GM21717 (cell line): ENCODE measurements around the gene ZNF385D.

ENCODE experiments used
- ATAC-seq: cut with Tn5 transposase; IDR thresholded peaks from one replicate; pipeline ENCODE4 v1.9.1; 2021; ENCODE audit warnings: mild to moderate bottlenecking, moderate library complexity; ENCODE audit not compliant: unreplicated experiment

Gene ZNF385D

DNA sequence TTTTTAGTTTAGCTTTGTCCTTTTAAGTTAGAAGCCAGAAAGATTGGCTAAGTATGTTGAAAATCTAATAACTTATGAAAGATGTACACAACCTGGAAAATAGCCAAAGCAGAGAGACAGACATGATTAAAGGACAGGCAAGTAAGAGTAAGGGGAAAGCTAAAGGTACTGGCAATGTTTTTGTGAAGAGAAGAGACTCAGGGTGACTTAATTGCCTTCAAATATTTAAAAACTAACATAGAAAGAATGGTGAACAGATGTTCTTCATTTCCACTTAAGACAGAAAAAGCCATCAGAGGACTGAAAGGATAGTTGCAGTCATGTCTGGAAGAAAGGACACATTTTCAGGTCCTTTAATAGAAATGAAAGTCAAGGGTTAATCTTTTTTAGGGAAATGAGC, 68.8 kb downstream of the ZNF385D start:
- ATAC-seq, result no peak

DNA sequence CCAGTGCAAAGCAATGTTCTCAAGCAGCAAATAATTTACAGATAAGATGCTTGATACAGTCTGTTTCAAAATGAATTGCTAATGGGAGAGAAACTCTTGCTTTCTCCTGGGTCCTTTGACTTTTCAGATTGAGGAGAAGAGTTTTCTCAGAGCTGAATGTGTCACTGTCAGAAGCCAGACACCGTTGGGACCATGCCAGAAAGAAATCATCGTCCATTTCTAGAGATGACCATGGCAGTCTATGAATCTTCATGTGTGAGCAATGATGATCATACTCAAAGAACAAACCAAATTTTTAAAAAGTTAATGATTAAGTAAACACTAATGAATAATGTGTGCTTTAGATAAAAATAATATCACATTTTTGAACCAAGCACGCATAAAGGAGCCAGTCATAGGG, 77.6 kb downstream of the ZNF385D start:
- no peak for ATAC-seq

DNA sequence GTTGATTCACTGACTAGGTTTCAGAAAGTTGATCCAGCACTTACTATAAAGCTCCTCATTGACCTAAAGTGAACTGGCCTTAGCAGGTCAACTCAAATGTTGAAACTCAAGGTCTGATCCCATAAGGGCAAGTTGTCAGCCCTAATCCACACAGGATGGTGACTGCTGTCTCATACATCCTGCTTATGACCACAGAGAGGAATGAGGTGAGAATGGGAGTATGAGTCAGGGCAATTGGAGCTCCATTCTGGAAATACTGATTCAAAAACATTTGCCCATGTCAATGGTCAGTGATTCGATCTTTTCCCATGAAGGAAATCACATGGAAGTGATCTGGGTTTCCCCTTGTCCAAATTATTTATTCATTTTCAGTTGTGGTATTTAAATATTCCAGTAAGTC, 78.7 kb downstream of the ZNF385D start:
- ATAC-seq, result no peak

DNA sequence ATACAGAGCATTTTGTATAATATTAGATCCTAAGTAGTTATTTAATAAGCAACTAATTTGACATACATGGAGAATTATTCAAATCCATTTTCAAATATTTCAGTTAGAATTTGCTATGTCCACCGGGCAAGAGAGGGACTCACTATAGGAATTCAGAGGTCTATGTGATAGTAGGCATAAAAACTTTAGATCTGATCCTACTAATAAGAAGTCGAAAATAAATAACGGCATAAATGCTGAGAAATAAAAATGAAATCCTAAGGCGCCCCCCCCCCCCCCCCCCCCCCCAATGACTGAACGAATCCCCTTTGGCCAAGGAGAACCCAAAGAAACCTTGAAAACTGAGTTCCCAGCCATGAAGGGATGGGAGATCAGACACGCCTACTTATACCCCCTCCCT, 80.6 kb downstream of the ZNF385D start:
- ATAC-seq, result no peak

DNA sequence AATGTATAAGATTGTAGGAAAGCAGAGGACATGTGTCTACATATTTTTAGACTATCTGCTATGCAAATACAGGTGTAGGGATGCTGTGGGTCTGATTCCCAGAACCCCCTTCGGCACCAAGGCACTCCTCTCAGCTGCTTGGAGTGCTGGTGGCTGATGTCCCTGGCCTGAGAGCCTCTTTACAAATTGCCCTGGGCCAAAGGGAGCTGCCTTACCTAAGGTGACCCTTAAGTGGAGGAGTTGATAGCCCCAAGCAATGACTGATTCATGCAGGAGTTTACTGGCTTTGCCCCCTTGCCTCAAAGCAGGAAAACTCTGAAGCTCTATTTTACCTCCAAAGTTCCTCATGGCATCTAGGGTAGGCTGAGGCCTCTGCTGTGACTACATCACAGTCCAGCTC, 83.0 kb downstream of the ZNF385D start:
- ATAC-seq, result no peak

DNA sequence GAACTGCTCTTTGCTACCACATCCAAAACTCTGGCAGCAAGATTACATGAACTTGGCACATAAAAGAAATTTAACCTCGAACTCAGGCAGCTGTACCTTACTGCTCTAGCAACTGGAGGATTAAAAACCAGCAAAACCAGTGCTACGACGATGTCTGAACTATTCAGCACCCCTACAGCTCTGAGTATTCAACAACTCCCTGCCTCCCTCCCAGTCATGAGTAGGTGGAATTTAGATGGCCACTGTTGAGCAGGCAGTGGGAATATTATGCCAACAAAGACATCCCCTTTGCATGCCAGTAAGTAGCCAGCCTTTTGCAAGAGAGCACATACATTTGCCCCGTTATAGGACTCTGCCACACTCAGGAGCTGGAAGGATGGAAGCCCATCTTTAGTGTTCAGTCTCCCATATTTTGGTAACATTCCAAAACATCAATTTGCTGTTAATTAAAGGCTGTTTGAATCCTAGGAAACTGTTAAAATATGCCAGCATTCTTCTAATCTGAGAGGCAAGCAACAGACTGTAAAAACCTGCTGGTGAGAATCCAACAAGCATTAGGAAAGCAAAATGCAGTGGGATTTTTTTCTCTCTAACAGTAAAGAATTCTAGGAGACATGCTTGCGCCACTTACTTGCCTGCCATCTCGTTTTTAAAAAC, 85.4 kb downstream of the ZNF385D start:
- ATAC-seq, result no peak

DNA sequence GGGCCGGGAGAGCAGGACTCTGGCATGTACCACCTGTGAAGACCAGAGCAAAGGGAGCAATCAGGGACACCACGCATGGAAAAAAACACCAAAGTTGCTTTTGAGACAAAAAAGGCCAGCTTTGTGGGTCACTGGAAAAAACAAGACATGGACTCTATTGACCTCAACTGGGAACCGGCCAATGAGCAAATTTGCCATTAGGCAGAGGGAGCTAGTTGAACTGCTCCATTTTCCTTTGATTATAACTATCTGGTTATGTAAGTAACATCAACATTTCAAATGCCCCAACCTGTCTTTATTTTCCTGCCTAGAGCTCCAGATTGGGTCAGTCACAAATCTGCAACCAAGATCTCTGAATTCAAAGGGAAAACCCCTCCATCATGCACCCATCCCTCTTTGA, 86.0 kb downstream of the ZNF385D start:
- ATAC-seq, result no peak

DNA sequence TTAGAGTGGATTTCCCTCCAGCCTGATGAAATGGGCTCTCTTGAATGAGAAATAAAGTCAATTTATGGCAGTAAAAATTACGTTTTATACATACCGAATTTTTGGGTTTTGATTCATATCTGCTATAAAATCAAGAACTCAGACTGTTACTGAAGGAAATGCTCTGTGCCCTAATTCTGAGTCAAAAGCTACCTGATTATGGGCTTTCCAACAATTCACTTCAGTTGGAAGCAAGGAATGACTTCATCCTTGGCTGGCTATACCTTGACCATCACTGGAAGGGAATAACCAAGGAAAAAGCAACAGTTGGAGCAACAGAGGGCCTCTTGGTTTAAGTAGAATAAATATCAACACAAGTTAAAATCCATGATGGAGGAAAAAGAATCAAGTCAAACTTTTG, 88.6 kb downstream of the ZNF385D start:
- no peak for ATAC-seq

DNA sequence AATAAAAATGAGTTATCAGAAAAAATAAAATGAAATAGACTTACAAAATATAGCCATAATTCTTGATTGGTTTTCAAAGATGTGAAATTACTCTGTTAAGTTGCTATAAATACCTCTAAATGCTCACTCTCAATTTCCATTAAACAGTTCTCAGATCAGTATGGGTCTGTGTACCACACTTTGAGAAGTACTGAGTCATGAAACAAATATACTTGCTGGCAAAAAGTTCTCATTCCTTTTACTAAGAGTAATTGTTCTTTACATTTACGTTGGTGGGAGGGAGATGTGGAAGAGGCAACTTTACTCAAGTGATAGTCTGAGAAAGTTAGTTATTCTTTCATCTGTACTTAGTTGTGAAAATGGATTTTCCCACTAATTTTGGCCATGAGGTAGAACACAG, 96.3 kb downstream of the ZNF385D start:
- ATAC-seq, result no peak

DNA sequence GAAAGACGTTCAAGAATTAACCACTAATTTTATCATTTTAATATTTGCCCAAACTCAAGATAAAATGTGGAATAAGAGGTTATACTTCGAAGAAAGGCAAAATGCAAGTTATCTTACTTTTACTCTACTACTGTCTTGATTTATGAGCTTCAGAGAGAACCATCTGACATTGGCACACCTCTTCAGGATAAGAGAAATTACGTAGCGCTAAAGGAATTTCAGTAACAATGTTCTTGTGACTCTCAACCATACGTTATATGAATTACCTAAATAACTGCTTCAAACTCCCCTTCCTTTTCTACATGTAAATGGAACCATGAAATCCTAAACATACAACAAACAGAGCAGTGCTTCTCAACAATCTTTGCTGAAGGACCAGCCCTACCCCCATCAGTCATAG, 96.8 kb downstream of the ZNF385D start:
- no peak for ATAC-seq

DNA sequence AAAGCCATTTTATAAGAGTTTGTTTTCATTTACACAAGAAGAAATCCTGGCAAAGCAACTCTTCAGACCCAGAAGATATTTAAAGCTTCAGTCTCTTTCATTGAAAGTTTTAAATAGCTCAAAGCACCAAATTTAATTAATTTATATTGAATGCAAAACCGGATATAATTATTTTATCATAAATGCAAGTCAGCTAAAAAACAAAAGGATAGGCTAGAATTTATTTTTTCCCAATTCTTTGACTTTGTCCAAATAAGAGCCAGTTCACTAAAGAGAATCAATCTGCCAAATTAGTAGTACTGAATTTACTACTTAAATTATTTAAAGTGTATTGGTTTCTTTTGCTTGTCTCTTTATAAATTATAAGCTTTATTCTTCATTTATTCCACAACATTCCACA, 101.5 kb downstream of the ZNF385D start:
- no peak for ATAC-seq

DNA sequence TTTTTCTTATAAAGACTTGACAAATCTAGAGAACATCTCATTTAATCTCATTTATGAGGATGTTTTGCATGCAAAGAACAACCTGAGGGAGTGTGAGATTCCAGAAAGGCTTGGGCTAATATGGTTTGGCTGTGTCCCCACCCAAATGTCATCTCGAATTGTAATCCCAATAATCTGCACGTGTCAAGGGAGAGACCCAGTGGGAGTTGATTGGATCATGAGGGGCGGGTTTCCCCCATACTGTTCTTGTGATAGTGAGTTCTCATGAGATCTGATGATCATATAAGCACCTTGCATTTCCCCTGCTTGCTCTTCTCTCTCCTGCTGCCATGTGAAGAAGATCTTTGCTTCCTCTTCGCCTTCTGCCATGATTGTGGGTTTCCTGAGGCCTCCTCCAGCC, 103.0 kb downstream of the ZNF385D start:
- ATAC-seq, result no peak

DNA sequence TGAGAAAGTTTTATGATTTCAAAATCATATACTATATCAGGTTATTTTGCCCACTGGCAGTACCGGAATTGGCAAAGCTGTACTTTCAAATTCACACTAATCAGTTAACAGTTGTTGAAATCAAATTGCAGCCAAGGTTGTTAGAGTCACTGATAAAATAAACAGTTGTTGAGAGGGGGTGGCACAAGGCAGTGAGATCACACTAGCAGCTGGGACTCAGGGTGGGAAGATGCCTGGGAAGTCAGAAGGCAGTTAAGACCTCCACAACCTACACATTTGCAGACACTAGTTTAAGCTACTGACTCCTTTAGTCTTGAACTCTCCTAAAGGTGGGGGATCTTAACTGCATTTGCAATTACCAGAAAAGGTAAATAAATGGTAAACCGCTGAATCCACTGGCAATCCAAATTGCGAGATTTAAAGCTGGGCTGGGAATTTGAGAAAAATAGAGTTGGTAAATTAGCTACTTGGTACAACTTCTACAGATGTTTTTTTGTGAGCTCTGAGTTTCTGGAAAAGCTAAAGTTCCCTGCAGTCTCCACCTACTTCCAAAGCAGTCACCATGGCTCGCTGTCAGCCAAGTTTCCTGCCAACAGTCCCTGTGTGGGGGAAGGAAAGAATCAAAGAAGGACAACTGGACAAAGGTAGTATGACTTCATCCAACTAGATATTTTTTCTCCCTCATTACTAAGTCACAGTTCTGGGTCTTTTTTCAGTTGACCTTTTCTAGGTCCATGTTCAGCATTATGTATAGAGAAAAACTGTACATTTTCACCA, 105.7 kb downstream of the ZNF385D start:
- ATAC-seq, result no peak

DNA sequence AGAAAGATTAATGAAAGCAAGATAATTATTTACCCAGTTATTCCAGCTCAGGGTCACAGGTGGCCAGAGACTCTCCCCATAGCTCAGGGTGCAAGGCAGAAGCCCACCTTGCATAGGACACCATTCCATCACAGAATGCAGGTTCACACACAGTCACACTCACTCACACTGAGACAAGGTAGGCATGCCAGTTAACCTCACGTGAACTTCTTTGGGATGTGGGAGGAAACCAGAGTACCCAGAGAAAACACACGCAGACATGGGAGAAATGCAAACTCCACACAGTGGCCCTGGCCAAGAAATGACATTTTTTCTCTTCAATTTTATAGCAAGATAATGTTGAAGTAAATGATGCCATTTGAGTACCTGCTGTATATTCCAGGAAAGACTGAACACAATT, 106.7 kb downstream of the ZNF385D start:
- ATAC-seq, result no peak

DNA sequence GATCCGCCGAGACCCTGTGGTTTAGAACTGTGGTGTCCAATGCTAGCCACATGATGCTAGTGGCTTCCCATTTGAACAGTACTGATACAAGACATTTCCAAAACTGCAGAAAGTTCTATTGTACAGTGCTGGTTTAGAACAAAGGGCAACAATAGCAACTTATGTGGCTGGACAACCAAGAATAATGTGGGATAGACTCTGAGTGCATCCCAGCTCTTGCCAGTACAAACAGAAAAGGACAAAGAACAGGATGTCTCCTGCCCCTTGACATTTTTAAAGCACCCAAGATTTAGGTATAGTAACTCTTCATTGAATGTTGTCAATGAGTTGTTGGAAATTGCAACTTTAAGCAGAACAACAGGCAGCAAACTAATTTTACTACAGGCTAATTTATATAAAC, 107.3 kb downstream of the ZNF385D start:
- ATAC-seq, result no peak

DNA sequence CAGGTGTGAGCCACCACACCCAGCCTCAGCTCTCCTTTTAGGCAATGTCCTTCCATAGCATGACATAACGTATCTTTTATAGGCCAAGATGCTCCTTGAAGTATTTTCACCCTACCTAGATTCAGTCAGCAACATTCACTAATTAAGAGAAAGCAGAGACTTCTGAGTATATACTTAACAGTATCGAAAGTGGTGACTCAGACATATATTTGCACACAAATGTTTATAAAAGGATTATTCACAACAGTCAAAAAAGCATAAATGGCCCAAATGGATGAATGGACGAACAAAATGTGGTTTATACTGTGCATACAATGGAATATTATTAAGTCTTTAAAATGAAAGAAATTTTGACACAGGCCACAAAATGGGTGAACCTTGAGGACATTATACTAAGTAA, 108.6 kb downstream of the ZNF385D start:
- ATAC-seq, result no peak

DNA sequence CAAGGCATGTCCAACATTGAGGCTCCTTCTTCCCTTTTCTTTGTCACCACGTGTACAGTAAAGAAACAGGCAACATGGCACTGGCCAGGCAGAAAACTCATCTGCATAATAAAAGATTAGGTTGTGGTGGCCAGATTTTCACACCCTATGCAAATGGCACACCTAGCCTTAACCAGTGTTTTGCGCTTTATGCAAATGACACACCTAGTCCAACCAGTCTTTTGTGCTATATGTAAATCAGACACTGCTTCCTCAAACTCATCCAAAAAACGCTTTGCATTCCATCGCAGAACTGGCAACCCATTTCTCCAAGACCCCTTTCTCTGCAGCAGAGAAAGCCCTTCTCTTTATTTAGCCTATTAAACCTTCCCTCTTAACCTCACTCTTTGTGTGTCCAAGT, 109.1 kb downstream of the ZNF385D start:
- ATAC-seq, result no peak

DNA sequence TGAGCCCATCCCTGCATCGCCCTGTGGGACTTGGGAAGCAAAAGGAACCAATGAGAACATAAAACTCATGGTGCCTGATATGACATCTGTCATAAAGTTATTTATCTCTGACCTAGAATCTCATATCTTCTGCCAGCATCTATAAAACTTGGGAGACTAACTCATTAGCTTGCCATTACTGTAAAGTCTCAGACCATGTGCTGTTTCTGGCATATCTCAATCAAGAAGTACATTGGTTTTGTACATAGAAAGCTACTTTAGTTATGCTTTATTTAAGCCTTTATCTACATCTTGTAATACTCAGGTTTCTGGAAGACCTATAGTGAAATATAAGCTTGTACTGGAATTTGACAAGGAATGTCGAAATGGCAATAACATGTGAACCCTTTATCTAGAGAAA, 112.5 kb downstream of the ZNF385D start:
- no peak for ATAC-seq

DNA sequence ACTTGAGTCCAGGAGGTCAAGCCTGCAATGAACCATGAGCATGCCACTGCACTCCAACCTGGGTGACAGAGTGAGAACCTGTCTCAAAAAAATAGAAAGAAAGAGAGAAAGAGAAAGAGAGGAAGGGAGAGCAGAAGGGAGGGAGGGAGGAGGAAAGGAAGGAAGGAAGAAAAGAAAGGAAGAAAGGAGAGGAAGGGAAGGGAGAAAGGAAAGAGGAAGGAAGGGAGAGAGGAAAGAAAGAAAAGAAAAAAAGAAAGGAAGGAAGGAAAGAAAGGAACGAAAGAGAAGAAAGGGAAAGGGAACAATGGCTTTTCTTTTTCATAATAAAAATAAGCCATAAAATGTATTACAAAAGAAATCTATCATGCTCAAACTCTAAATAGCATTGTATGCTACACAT, 116.9 kb downstream of the ZNF385D start:
- ATAC-seq, result no peak

DNA sequence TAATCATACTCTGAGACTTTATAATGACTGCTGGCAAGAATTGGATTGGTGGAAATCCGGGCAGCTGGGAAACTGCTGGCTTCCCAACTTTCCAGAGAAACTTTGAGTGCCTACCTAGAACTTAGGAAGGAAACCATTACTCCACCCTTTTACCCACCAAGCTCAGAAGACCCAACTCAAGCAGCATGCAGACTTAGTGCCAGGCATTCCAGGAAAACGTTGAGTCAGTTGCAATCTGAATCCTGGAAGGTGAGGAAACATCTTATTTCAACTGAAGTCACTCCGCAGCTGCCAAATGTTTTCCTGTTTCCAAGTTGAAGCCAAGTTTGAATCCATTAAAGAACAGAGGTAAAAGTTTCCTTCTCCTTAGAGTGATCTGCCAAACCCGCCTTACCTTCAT, 126.5 kb downstream of the ZNF385D start:
- no peak for ATAC-seq

DNA sequence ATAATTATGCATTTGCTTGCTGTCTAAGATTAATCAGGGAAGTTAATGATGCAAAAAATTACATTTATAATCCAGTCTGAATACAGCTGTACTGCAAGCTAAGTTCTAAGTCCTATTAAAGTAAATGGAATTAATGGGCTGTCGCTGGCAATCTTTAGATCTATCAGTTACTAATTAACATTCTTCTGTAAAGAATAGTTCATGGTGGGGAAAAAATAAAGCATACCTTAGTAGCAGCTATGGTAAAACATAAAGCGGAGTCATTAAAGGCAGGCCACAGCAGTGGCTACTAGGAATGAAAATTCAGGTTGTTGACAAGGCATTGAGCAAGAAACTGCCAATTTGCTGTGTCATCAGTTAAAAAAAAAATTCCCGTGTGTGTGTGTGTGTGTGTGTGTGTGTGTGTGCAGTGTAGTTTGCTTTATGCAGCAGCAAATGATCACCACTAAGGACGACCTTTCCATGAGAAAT, 129.8 kb downstream of the ZNF385D start:
- no peak for ATAC-seq

DNA sequence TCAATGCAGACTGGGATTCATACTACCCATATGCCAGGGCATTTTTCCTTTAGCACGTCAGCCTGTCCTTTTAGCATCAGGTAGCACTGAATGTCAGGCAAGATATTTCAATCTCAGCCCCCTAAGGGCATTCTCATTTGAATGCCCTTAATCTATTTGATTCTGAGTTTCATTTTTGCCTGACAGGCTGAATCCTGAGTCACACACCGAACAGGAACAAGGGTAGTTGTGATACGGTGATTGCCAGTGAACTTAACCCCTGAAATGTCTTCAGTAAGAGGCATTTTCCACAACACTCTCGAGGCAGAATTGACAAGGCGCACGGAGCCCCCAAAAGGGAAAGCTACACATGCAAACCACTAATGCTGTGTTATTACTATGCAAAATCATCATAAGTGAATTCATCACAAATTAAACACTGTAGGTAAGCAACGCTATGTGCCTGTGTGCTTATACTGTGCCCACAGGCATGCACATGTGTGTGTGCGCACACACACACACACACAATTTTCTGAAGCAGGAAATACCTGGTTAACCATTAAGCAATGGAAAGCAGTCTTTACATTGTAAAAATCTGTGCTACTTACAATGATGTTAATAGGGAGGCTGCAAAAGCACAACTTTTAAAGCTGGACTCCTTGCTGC, 130.4 kb downstream of the ZNF385D start:
- no peak for ATAC-seq
